ENCODE results near the gene D2HGDH. TPM values are rescaled to one million over a fixed set of nuclear protein-coding genes. Genes with fewer than 3 reads are reported as not detected.
"Not testable (repeated sequence)": the region's sequence is repeated elsewhere in the genome, so short reads cannot be mapped to it uniquely, and the experiment has no call there.

Gene D2HGDH
- total RNA-seq, 1 donor from 2014 or later, result 19.6 TPM

- intact Hi-C loops (cut with DNase I), result no loop called here
- DNase-seq (ENCODE audit: missing footprints), result no peak
- ATAC-seq, result no peak
Measured at GRCh38 chr2:241798081-241798630, 63.7 kb downstream of the D2HGDH start.

- intact Hi-C loops (cut with DNase I), result no loop called here
- DNase-seq (ENCODE audit: missing footprints) (peak; percentile 56), ATAC-seq (no peak)
Measured at GRCh38 chr2:241798631-241799521, 64.4 kb downstream of the D2HGDH start.

GRCh38 chr2:241799522-241800197, 65.2 kb downstream of the D2HGDH start:
- no peak for ATAC-seq
- no peak for DNase-seq (ENCODE audit: missing footprints)
- intact Hi-C loops (cut with DNase I), result no loop called here

- intact Hi-C loops (cut with DNase I); ATAC-seq: not testable (repeated sequence)
- DNase-seq (ENCODE audit: missing footprints), result peak; percentile 53
Measured at GRCh38 chr2:241800198-241800903, 65.9 kb downstream of the D2HGDH start.

- intact Hi-C loops (cut with DNase I), result no loop called here
- no peak for ATAC-seq
- peak; percentile 67 for DNase-seq (ENCODE audit: missing footprints)
Measured at GRCh38 chr2:241801611-241802420, 67.4 kb downstream of the D2HGDH start.

- DNase-seq (ENCODE audit: missing footprints), result no peak
- ATAC-seq, result peak; percentile 15
- intact Hi-C loops (cut with DNase I), result no loop called here
Measured at GRCh38 chr2:241802421-241803318, 68.2 kb downstream of the D2HGDH start.

- intact Hi-C loops (cut with DNase I), result no loop called here
- peak; percentile 58 for ATAC-seq
- DNase-seq (ENCODE audit: missing footprints), result peak; percentile 68
Measured at GRCh38 chr2:241803387-241804325, 69.2 kb downstream of the D2HGDH start.

- ATAC-seq, result no peak
- no peak for DNase-seq (ENCODE audit: missing footprints)
- intact Hi-C loops (cut with DNase I), result no loop called here
Measured at GRCh38 chr2:241804326-241805229, 70.1 kb downstream of the D2HGDH start.

- DNase-seq (ENCODE audit: missing footprints); intact Hi-C loops (cut with DNase I); ATAC-seq: not testable (repeated sequence)
Measured at GRCh38 chr2:241806217-241806616, 71.8 kb downstream of the D2HGDH start.

- ATAC-seq (no peak), DNase-seq (ENCODE audit: missing footprints) (no peak)
- intact Hi-C loops (cut with DNase I), result no loop called here
Measured at GRCh38 chr2:241808051-241808720, 73.8 kb downstream of the D2HGDH start.

GRCh38 chr2:241808721-241809382, 74.4 kb downstream of the D2HGDH start, which contains the start of gene NEU4:
TSS of gene NEU4 (plus strand) at chr2:241809193. CDS start at chr2:241814485, 5,292 bp downstream.
- no peak for ATAC-seq
- peak; percentile 56 for DNase-seq (ENCODE audit: missing footprints)
- intact Hi-C loops (cut with DNase I), result no loop called here

- ATAC-seq (no peak), DNase-seq (ENCODE audit: missing footprints) (peak; percentile 60)
- intact Hi-C loops (cut with DNase I), result no loop called here
Measured at GRCh38 chr2:241809383-241810306, 75.2 kb downstream of the D2HGDH start.
